ENCODE results near the gene APOC3.

APOC3 gene

GRCh38 chr11:116857936-116858335 is 28.2 kb downstream of the APOC3 start:
- H3K4me3 ChIP-seq (ENCODE audit: low read length in 2 of 2), result no peak overlapping the region
- H3K27me3 ChIP-seq (ENCODE audit: control insufficient read depth in 2 of 2, insufficient read depth in 2 of 2, low read length in 2 of 2), result no peaks in the 10 kb centered on the region
- no peaks in the 10 kb centered on the region for H3K9me3 ChIP-seq (ENCODE audit: control insufficient read depth in 2 of 2, low read length in 2 of 2)
- H3K9ac ChIP-seq (ENCODE audit: low read depth in 1 of 2, low read length in 2 of 2), result no peak overlapping the region
- peaks cover 16 to 17% of the 10 kb centered on the region in 2 donors for H3K4me1 ChIP-seq (ENCODE audit: control insufficient read depth in 2 of 2, insufficient read depth in 2 of 2, low read length in 2 of 2)
- peaks cover 43 to 55% of the 10 kb centered on the region in 2 donors for H3K36me3 ChIP-seq (ENCODE audit: control insufficient read depth in 2 of 2, insufficient read depth in 2 of 2, low read length in 2 of 2)
- H3K27ac ChIP-seq (ENCODE audit: low read depth in 2 of 2, low read length in 2 of 2), result no peak overlapping the region

DNA sequence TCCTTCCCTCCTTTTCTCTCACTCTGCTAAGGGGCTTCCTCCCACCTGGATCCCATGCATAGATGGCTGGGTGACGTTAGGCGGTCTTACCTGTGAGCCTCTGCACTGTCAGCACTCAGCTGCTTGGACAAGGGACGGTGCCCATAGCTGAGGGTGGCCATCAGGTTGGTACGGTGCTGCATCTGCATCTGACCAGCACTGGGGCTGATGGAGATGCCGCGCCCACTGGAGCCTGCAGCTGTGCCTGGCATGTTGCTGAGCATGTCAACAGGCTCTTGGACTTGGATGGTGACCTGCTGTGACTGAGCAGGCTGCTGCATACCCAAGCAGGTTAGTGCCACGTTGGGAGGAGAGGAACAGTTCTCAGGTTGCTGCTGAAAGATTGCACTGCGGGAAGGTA is 29.5 kb downstream of the APOC3 start:
- no peak overlapping the region for H3K27ac ChIP-seq (ENCODE audit: low read depth in 2 of 2, low read length in 2 of 2)
- H3K4me3 ChIP-seq (ENCODE audit: low read length in 2 of 2), result no peak overlapping the region
- peaks cover 50 to 65% of the 10 kb centered on the region in 2 donors for H3K36me3 ChIP-seq (ENCODE audit: control insufficient read depth in 2 of 2, insufficient read depth in 2 of 2, low read length in 2 of 2)
- H3K9me3 ChIP-seq (ENCODE audit: control insufficient read depth in 2 of 2, low read length in 2 of 2), result no peaks in the 10 kb centered on the region
- H3K9ac ChIP-seq (ENCODE audit: low read depth in 1 of 2, low read length in 2 of 2), result no peak overlapping the region
- H3K27me3 ChIP-seq (ENCODE audit: control insufficient read depth in 2 of 2, insufficient read depth in 2 of 2, low read length in 2 of 2), result no peaks in the 10 kb centered on the region
- H3K4me1 ChIP-seq (ENCODE audit: control insufficient read depth in 2 of 2, insufficient read depth in 2 of 2, low read length in 2 of 2), result peaks cover 3 to 5% of the 10 kb centered on the region in 2 donors

GRCh38 chr11:116860303-116860702 is 30.6 kb downstream of the APOC3 start:
- H3K4me3 ChIP-seq (ENCODE audit: low read length in 2 of 2), result no peak overlapping the region
- no peaks in the 10 kb centered on the region for H3K4me1 ChIP-seq (ENCODE audit: control insufficient read depth in 2 of 2, insufficient read depth in 2 of 2, low read length in 2 of 2)
- no peak overlapping the region for H3K27ac ChIP-seq (ENCODE audit: low read depth in 2 of 2, low read length in 2 of 2)
- no peaks in the 10 kb centered on the region for H3K27me3 ChIP-seq (ENCODE audit: control insufficient read depth in 2 of 2, insufficient read depth in 2 of 2, low read length in 2 of 2)
- H3K9me3 ChIP-seq (ENCODE audit: control insufficient read depth in 2 of 2, low read length in 2 of 2), result no peaks in the 10 kb centered on the region
- peaks cover 62 to 74% of the 10 kb centered on the region in 2 donors for H3K36me3 ChIP-seq (ENCODE audit: control insufficient read depth in 2 of 2, insufficient read depth in 2 of 2, low read length in 2 of 2)
- no peak overlapping the region for H3K9ac ChIP-seq (ENCODE audit: low read depth in 1 of 2, low read length in 2 of 2)

DNA sequence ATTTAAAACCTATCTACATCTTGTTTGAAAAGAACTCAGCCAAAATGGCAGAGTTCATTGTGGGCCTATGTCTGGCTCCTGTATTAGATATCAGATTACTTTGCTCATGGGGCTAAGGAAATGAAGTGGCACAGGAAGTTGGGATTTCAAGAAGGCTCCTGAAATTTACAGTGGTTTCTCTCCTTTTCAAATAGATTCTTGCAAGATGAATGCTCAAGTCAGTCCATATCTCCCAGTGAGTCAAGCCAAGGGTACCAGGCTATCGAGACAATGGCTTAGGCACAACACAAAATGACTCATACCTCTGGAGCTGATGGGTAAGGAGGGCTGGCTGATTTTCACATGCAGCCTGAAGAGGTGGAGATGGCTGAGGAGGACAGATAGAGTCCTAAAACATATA is 31.8 kb downstream of the APOC3 start:
- Histone ChIP-seq H3K4me1 (ENCODE audit: control insufficient read depth in 2 of 2, insufficient read depth in 2 of 2, low read length in 2 of 2) (no peaks in the 10 kb centered on the region), H3K4me3 (ENCODE audit: low read length in 2 of 2) (no peak overlapping the region), H3K36me3 (ENCODE audit: control insufficient read depth in 2 of 2, insufficient read depth in 2 of 2, low read length in 2 of 2) (peaks cover 62 to 77% of the 10 kb centered on the region in 2 donors), H3K27ac (ENCODE audit: low read depth in 2 of 2, low read length in 2 of 2) (no peak overlapping the region), H3K9me3 (ENCODE audit: control insufficient read depth in 2 of 2, low read length in 2 of 2) (no peaks in the 10 kb centered on the region), H3K9ac (ENCODE audit: low read depth in 1 of 2, low read length in 2 of 2) (no peak overlapping the region), H3K27me3 (ENCODE audit: control insufficient read depth in 2 of 2, insufficient read depth in 2 of 2, low read length in 2 of 2) (no peaks in the 10 kb centered on the region)

DNA sequence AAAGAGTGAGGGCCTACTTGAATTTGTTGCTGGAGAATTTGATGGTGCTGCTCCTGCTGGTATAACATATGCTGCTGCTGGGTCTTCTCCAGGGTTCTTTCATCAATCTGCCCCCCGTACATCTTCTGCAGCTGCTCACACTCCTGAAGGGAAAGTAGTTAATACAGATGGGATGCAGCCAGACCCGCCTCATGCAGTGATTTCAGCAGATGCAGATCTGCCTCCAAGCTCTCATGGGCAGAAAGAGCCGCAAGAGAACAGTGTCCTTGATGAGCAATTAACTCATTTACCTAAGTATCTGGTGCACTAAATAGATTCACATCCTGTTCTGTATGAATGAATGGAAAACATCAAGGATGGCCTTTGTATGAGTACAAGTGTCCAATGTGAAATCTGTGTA is 32.5 kb downstream of the APOC3 start:
- Histone ChIP-seq H3K27ac (ENCODE audit: low read depth in 2 of 2, low read length in 2 of 2) (no peak overlapping the region), H3K27me3 (ENCODE audit: control insufficient read depth in 2 of 2, insufficient read depth in 2 of 2, low read length in 2 of 2) (no peaks in the 10 kb centered on the region), H3K9ac (ENCODE audit: low read depth in 1 of 2, low read length in 2 of 2) (no peak overlapping the region), H3K36me3 (ENCODE audit: control insufficient read depth in 2 of 2, insufficient read depth in 2 of 2, low read length in 2 of 2) (peaks cover 63 to 83% of the 10 kb centered on the region in 2 donors), H3K4me1 (ENCODE audit: control insufficient read depth in 2 of 2, insufficient read depth in 2 of 2, low read length in 2 of 2) (no peaks in the 10 kb centered on the region), H3K9me3 (ENCODE audit: control insufficient read depth in 2 of 2, low read length in 2 of 2) (no peaks in the 10 kb centered on the region), H3K4me3 (ENCODE audit: low read length in 2 of 2) (no peak overlapping the region)

- Histone ChIP-seq H3K27me3 (ENCODE audit: control insufficient read depth in 2 of 2, insufficient read depth in 2 of 2, low read length in 2 of 2) (no peaks in the 10 kb centered on the region), H3K9me3 (ENCODE audit: control insufficient read depth in 2 of 2, low read length in 2 of 2) (no peaks in the 10 kb centered on the region), H3K4me1 (ENCODE audit: control insufficient read depth in 2 of 2, insufficient read depth in 2 of 2, low read length in 2 of 2) (no peaks in the 10 kb centered on the region), H3K4me3 (ENCODE audit: low read length in 2 of 2) (no peak overlapping the region), H3K36me3 (ENCODE audit: control insufficient read depth in 2 of 2, insufficient read depth in 2 of 2, low read length in 2 of 2) (peaks cover 66 to 84% of the 10 kb centered on the region in 2 donors), H3K9ac (ENCODE audit: low read depth in 1 of 2, low read length in 2 of 2) (no peak overlapping the region), H3K27ac (ENCODE audit: low read depth in 2 of 2, low read length in 2 of 2) (no peak overlapping the region)
Observed at GRCh38 chr11:116862951-116863350, 33.2 kb downstream of the APOC3 start.

- H3K4me3 ChIP-seq (ENCODE audit: low read length in 2 of 2), result no peak overlapping the region
- no peak overlapping the region for H3K9ac ChIP-seq (ENCODE audit: low read depth in 1 of 2, low read length in 2 of 2)
- no peaks in the 10 kb centered on the region for H3K27me3 ChIP-seq (ENCODE audit: control insufficient read depth in 2 of 2, insufficient read depth in 2 of 2, low read length in 2 of 2)
- no peak overlapping the region for H3K27ac ChIP-seq (ENCODE audit: low read depth in 2 of 2, low read length in 2 of 2)
- no peaks in the 10 kb centered on the region for H3K9me3 ChIP-seq (ENCODE audit: control insufficient read depth in 2 of 2, low read length in 2 of 2)
- H3K36me3 ChIP-seq (ENCODE audit: control insufficient read depth in 2 of 2, insufficient read depth in 2 of 2, low read length in 2 of 2), result peaks cover 55 to 80% of the 10 kb centered on the region in 2 donors
- no peaks in the 10 kb centered on the region for H3K4me1 ChIP-seq (ENCODE audit: control insufficient read depth in 2 of 2, insufficient read depth in 2 of 2, low read length in 2 of 2)
Observed at GRCh38 chr11:116864531-116864930, 34.8 kb downstream of the APOC3 start.

DNA sequence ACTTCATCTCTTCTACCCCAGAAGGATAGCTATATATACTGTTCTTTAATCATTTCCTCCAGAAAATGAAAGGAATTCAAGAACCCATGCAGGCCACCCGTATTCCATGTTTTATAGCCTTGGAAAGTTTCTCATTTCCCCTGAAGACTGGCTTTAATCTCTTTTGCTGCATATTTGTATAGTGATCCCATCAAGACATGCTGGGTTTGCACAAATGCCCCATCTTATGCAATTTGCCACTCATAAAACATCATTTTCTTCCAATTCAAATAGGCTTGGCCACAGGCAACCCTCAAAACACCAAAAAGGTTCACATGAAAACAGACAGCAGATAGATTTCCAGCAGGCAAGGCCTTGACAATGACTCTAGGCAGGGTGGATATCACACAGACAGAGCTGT is 36.0 kb downstream of the APOC3 start:
- H3K27ac ChIP-seq (ENCODE audit: low read depth in 2 of 2, low read length in 2 of 2), result no peak overlapping the region
- peaks cover 59 to 80% of the 10 kb centered on the region in 2 donors for H3K36me3 ChIP-seq (ENCODE audit: control insufficient read depth in 2 of 2, insufficient read depth in 2 of 2, low read length in 2 of 2)
- H3K9ac ChIP-seq (ENCODE audit: low read depth in 1 of 2, low read length in 2 of 2), result no peak overlapping the region
- no peaks in the 10 kb centered on the region for H3K27me3 ChIP-seq (ENCODE audit: control insufficient read depth in 2 of 2, insufficient read depth in 2 of 2, low read length in 2 of 2)
- no peaks in the 10 kb centered on the region for H3K4me1 ChIP-seq (ENCODE audit: control insufficient read depth in 2 of 2, insufficient read depth in 2 of 2, low read length in 2 of 2)
- no peak overlapping the region for H3K4me3 ChIP-seq (ENCODE audit: low read length in 2 of 2)
- no peaks in the 10 kb centered on the region for H3K9me3 ChIP-seq (ENCODE audit: control insufficient read depth in 2 of 2, low read length in 2 of 2)

- Histone ChIP-seq H3K27ac (ENCODE audit: low read depth in 2 of 2, low read length in 2 of 2) (no peak overlapping the region), H3K27me3 (ENCODE audit: control insufficient read depth in 2 of 2, insufficient read depth in 2 of 2, low read length in 2 of 2) (no peaks in the 10 kb centered on the region), H3K36me3 (ENCODE audit: control insufficient read depth in 2 of 2, insufficient read depth in 2 of 2, low read length in 2 of 2) (peaks cover 54 to 81% of the 10 kb centered on the region in 2 donors), H3K9ac (ENCODE audit: low read depth in 1 of 2, low read length in 2 of 2) (no peak overlapping the region), H3K4me1 (ENCODE audit: control insufficient read depth in 2 of 2, insufficient read depth in 2 of 2, low read length in 2 of 2) (no peaks in the 10 kb centered on the region), H3K9me3 (ENCODE audit: control insufficient read depth in 2 of 2, low read length in 2 of 2) (no peaks in the 10 kb centered on the region), H3K4me3 (ENCODE audit: low read length in 2 of 2) (no peak overlapping the region)
Observed at GRCh38 chr11:116866804-116867455, 37.2 kb downstream of the APOC3 start.

- no peaks in the 10 kb centered on the region for H3K9me3 ChIP-seq (ENCODE audit: control insufficient read depth in 2 of 2, low read length in 2 of 2)
- H3K4me3 ChIP-seq (ENCODE audit: low read length in 2 of 2), result no peak overlapping the region
- no peak overlapping the region for H3K27ac ChIP-seq (ENCODE audit: low read depth in 2 of 2, low read length in 2 of 2)
- H3K9ac ChIP-seq (ENCODE audit: low read depth in 1 of 2, low read length in 2 of 2), result no peak overlapping the region
- no peaks in the 10 kb centered on the region for H3K27me3 ChIP-seq (ENCODE audit: control insufficient read depth in 2 of 2, insufficient read depth in 2 of 2, low read length in 2 of 2)
- peaks cover 50 to 78% of the 10 kb centered on the region in 2 donors for H3K36me3 ChIP-seq (ENCODE audit: control insufficient read depth in 2 of 2, insufficient read depth in 2 of 2, low read length in 2 of 2)
- H3K4me1 ChIP-seq (ENCODE audit: control insufficient read depth in 2 of 2, insufficient read depth in 2 of 2, low read length in 2 of 2), result no peaks in the 10 kb centered on the region
Observed at GRCh38 chr11:116867619-116868018, 37.9 kb downstream of the APOC3 start.

All from mucosa of rectum (tissue), 2 donors.